Stomach smooth muscle (tissue), 2 donors: ENCODE results near the gene PNPLA5.

ENCODE experiments used
- H3K27ac ChIP-seq: one replicate; pipeline ENCODE4 v1.7.0; 2013; ENCODE audit warnings: mild to moderate bottlenecking, low read length, inconsistent platforms
- H3K27me3 ChIP-seq, 2 donors: one replicate each; pipeline ENCODE4 v1.7.0; 2013; ENCODE audit warnings: low read length in 2 of 2; ENCODE audit not compliant: insufficient read depth in 2 of 2, control insufficient read depth in 1 of 2
- H3K36me3 ChIP-seq, 2 donors: one replicate each; pipeline ENCODE4 v1.7.0; 2013; ENCODE audit warnings: low read length in 2 of 2; ENCODE audit not compliant: control insufficient read depth in 2 of 2, insufficient read depth in 2 of 2
- H3K4me1 ChIP-seq: one replicate; pipeline ENCODE4 v1.7.0; 2013; ENCODE audit warnings: low read length; ENCODE audit not compliant: control insufficient read depth, insufficient read depth
- H3K4me3 ChIP-seq, 2 donors: one replicate each; pipeline ENCODE4 v1.7.0; 2013; ENCODE audit warnings: low read length in 2 of 2
- H3K9ac ChIP-seq, 2 donors: one replicate each; pipeline ENCODE4 v1.7.0; 2013; ENCODE audit warnings: low read length in 2 of 2, mild to moderate bottlenecking in 1 of 2
- H3K9me3 ChIP-seq, 2 donors: one replicate each; pipeline ENCODE4 v1.7.0; 2013; ENCODE audit warnings: low read length in 2 of 2; ENCODE audit not compliant: control insufficient read depth in 2 of 2
- donor health status: healthy.
- donor health status: Pancreatic carcinoma.

Gene PNPLA5

DNA sequence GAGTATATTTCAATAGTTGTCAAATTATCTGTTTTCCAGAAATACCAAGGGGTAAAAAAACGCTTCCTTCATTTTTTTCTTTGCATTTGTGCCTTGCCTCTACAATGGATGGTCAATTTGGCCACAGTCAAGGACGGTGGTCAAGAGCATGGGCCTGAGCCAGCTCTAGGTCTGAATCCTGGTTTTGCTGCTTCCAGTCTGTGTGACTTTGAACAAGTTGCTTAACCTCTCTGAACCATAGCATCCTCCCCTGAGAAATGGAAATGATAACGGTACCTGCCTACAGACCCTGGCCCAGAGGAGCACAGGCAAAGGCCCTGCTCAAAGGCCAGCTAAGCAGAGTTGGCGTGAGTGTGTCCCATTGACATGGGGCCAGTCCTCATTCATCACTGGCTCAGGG is 3.1 kb downstream of the PNPLA5 start:
- peaks cover 9% of the 10 kb centered on the region for H3K4me1 ChIP-seq
- no peaks in the 10 kb centered on the region for H3K9me3 ChIP-seq
- H3K4me3 ChIP-seq = no peak overlapping the region
- no peaks in the 10 kb centered on the region for H3K36me3 ChIP-seq
- H3K27me3 ChIP-seq = peaks cover 44 to 59% of the 10 kb centered on the region in 2 donors
- no peak overlapping the region for H3K9ac ChIP-seq
- no peak overlapping the region for H3K27ac ChIP-seq

DNA sequence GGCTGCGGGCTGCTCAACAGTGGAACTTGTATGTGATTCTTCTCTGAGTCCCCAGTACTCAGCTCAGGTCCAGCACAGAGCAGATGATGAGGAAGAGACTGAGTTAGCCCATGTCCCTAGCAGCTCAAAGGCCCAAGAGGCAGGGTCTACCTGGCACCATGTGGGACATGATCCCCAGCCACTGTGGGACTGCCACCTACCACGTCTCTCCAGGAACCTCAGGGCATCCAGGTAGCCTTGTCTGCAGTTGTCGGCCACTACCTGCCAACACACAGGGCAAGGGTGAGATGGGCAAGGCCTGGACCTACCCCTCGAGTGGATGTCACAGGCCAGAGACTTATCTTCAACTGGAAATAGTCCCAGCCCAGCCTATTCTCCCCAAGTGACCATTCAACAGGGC is 4.4 kb downstream of the PNPLA5 start:
- no peak overlapping the region for H3K4me3 ChIP-seq
- H3K27me3 ChIP-seq = peaks cover 38 to 52% of the 10 kb centered on the region in 2 donors

DNA sequence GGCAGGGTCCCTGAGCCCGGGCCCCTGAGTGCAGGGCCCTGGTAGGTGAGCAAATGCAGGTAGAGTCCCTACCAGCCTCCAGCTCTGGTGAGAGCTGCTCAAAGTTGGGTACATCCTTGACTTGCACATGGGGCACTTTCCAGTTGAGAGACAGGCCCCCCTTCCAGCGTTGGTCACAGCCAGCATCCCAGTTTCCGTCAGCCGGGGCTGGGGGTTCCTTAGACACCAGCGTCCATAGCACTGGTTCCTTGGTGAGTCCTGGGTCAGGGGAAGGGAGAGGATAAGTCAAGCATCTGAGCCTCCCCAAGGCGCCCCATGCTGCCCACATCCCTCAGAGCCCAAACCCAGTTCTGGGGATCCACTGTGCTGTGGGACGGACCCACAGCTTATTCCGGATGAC is 5.6 kb downstream of the PNPLA5 start:
- Histone ChIP-seq H3K4me3 (no peak overlapping the region), H3K27me3 (peaks cover 30 to 43% of the 10 kb centered on the region in 2 donors), H3K9me3 (no peaks in the 10 kb centered on the region), H3K9ac (no peak overlapping the region), H3K4me1 (peaks cover under 1% of the 10 kb centered on the region), H3K27ac (no peak overlapping the region), H3K36me3 (no peaks in the 10 kb centered on the region)

More for the DNA sequence above, 4.4 kb downstream of the PNPLA5 start:
- H3K9me3 ChIP-seq = no peaks in the 10 kb centered on the region
- H3K36me3 ChIP-seq = no peaks in the 10 kb centered on the region
- no peak overlapping the region for H3K9ac ChIP-seq
- H3K27ac ChIP-seq = no peak overlapping the region
- peaks cover 9% of the 10 kb centered on the region for H3K4me1 ChIP-seq

DNA sequence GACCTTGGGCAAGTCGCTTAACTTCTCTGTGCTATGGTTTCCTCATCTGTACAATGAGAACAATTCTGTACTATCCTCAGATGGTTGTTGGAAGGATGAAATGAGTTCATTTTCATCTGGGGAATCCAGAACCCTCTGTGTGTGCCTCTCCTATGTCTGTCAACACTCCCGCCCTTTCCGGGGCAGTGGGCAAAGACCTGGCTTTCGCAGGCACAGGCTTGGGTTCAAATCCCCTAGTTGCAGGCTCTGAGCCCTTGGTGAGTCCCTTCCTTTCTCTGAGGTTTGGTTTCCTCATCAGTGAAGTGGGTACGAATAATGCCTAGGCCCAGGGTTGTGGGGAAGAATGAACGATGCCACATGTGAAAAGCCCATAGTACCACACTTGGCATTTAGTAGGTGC is 6.0 kb downstream of the PNPLA5 start:
- no peaks in the 10 kb centered on the region for H3K4me1 ChIP-seq
- peaks cover 25 to 41% of the 10 kb centered on the region in 2 donors for H3K27me3 ChIP-seq

DNA sequence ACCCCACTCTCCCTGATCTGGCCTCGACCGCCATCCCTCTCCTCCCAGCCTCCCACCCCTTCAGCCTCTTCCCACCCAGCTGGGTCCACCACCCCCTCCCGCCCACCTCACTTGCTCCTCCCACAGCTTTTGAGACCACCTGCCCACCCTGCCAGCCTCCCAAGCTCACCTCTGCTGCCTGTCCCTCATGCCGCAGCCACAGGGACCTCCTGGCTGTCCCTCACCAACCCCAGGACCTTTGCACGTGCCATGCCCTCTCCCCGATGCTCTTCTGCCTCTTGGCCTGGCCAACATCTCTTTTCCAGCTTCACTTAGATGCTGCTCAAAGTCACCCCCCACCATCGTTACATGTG is 6.5 kb downstream of the PNPLA5 start:
- H3K27ac ChIP-seq = no peak overlapping the region
- H3K4me1 ChIP-seq = no peaks in the 10 kb centered on the region
- H3K27me3 ChIP-seq = peaks cover 20 to 36% of the 10 kb centered on the region in 2 donors
- no peak overlapping the region for H3K9ac ChIP-seq
- no peaks in the 10 kb centered on the region for H3K9me3 ChIP-seq
- H3K36me3 ChIP-seq = no peaks in the 10 kb centered on the region
- H3K4me3 ChIP-seq = no peak overlapping the region

More for the DNA sequence above, 6.0 kb downstream of the PNPLA5 start:
- H3K4me3 ChIP-seq = no peak overlapping the region
- no peak overlapping the region for H3K9ac ChIP-seq
- no peaks in the 10 kb centered on the region for H3K9me3 ChIP-seq
- H3K27ac ChIP-seq = no peak overlapping the region
- H3K36me3 ChIP-seq = no peaks in the 10 kb centered on the region

DNA sequence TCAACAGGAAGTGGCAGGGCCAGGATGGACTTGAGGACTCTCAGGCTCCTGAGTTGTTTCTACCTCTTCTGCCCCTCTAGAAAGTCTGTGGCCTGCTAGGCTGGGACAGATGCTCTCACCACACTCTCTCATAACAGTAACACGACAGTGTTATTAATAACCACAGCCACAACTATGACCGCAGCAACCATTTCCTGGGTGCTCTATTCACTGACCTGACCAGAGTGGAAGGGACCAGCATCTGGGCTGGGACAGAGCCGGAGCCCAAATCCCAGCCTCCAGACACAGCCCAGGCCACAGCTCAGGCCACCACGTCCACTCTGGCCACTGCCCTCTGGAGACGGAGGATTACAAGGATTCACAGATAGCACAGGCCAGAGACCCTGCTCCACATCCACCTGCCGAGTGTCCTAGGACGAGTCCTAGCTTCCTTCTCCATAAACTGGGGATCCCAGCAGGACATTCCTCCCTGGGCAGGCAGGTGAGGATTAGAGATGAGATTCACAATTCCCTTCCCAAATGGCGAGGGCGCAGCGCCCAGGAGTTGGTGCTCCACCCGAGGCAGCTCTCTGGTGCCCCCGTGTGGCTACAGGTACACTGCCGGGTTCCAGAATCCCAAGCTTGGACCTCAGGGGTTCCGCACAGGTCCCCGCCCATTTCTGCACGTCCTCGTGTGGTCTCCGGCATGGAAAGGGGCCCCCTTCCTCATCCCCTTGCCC is 7.1 kb downstream of the PNPLA5 start:
- H3K9me3 ChIP-seq = no peaks in the 10 kb centered on the region

DNA sequence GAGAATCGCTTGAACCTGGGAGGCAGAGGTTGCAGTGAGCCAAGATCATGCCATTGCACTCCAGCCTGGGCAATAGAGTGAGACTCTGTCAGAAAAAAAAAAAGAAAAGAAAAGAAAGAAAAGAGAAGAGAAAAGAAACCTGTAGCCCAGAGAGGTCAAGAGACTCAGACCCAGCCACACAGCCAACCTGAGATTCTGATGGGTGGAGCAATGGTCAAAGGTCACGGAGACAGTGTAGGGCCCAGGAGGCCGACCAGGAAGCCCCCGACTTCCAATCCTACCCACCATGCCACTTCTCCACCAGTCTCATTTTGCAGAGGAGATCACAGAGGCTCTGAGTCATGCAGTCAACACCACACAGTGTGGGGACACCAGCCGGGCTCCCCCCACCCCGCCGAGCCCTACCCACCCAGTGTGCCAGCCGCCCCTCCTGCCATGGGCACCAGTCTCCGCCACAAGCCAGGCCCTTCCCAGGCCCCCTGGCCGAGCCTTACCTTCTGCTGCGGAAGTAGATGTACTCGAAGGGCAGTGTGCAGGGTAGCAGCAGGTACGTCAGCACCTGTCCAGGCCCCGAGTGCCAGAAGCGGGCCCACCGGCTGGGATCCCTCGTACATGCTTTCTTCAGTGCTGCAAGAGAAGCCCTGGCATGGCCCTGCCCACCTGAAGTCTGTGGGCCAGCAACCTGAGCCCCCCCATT is 7.9 kb downstream of the PNPLA5 start:
- no peak overlapping the region for H3K9ac ChIP-seq
- no peaks in the 10 kb centered on the region for H3K36me3 ChIP-seq
- peaks cover 6 to 22% of the 10 kb centered on the region in 2 donors for H3K27me3 ChIP-seq
- H3K4me3 ChIP-seq = no peak overlapping the region
- no peaks in the 10 kb centered on the region for H3K9me3 ChIP-seq
- H3K27ac ChIP-seq = no peak overlapping the region
- no peaks in the 10 kb centered on the region for H3K4me1 ChIP-seq

More for the DNA sequence above, 7.1 kb downstream of the PNPLA5 start:
- Histone ChIP-seq H3K27me3 (peaks cover 15 to 31% of the 10 kb centered on the region in 2 donors), H3K27ac (no peak overlapping the region), H3K4me3 (no peak overlapping the region), H3K9ac (no peak overlapping the region), H3K4me1 (no peaks in the 10 kb centered on the region), H3K36me3 (no peaks in the 10 kb centered on the region)

DNA sequence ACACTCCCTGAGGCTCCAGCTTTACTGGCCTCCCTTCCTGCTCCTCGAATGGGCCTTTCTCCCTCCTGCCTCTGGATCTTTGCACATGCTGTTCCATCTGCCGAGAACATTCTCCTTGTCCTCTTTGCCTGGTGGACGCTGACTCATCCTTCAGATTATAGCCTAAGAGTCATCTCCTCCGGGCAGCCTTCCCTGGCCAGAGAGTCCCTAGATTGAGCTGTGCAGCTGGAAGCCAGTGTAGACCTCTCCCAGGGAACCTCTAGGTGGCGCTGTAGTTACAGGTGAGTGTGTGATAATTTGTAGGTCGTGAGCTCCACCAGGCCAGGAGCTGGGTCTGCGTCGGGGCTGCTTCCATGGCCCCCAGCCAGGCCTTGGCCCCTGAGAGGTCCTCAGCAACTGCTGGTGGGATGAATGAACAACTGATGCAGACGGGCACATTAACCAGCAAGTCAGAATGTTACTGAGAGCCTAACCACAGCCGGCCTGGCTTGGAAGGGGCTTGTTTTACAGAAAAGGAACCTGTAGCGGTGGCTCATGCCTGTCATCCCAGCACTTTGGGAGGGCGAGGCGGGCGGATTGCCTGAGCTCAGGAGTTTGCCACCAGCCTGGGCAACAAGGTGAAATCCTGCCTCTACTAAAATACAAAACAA is 8.7 kb downstream of the PNPLA5 start:
- Histone ChIP-seq H3K4me1 (no peaks in the 10 kb centered on the region), H3K4me3 (no peak overlapping the region), H3K9me3 (no peaks in the 10 kb centered on the region), H3K9ac (no peak overlapping the region), H3K27ac (no peak overlapping the region), H3K36me3 (no peaks in the 10 kb centered on the region), H3K27me3 (peaks cover 5 to 23% of the 10 kb centered on the region in 2 donors)

DNA sequence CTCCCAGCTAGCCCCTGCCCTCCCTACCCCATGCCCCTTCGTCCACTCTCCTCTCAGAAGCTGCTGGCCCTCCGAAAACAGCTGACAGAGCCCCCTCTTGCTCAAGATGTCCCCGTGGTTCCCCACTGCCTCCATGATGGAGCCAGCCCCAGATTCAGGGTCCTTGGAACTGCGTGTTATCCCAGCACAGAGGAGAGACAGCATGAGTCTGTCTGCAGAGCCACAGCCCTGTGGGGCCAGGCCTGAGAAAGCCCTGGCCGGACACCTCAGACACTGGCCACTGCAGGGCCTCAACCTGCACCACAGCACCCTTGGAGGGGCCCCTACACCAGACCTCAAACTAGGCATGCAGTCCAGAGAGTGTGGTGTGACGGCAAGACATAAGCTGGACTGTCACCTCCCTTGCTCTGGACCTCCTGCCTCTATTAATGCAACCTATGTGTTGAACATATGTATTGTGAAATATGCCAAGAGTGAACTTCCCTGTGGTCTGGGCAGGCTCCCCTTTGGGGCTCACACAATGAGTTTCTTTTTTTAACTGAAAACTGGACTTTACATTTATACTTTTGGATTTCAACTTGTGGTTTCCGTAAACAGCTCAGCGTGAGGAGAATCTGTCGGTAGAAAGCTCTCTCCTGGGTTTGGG is 9.6 kb downstream of the PNPLA5 start:
- no peak overlapping the region for H3K9ac ChIP-seq
- H3K9me3 ChIP-seq = no peaks in the 10 kb centered on the region
- H3K27ac ChIP-seq = no peak overlapping the region
- H3K27me3 ChIP-seq = peaks cover 8 to 23% of the 10 kb centered on the region in 2 donors
- no peaks in the 10 kb centered on the region for H3K4me1 ChIP-seq
- no peaks in the 10 kb centered on the region for H3K36me3 ChIP-seq
- H3K4me3 ChIP-seq = no peak overlapping the region

DNA sequence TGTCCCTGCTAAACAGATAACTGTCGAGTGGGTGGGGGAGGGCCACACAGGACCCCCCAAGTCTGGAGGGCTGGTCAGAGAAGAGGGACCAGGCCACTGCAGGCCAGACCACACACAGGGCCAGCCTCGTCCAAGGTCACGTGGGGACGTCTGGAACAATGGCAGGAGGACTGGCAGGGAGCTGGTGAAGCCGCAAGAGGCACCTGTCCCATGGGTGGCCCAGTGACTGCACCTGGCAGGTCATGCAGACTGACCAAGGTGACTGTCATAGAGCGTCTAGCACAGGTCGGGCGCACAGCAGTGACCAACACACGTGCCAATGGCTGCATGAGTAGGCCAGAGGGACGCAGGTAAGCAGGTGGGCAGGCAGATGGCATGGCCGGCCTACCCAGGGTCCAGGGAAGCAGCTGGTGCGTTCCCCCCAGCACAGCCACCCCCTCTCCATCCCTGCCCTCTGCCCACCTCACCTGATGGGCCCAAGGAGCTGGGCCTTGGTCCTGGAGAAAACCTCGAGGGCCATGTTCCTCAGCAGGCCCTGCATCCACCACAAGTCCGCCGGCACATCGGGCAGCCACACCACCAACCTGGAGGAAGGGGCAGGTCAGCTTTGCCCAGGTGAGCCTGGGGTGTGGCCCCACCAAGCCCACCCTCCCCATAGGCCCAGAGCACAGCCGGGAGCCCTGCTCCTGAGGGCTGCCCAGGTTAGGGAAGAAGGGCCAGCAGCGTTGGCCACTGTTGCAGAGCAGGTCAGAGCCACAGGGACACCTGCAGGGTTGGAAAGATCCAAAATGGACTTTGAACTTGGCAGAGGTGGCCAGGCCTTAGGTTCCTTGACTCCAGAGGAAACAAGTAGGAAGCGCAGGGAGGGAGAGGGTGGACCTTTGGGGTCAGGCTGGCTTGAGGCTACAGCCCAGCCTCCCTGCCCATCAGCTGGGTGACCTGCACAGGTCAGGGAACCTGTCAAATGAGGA is 10.4 kb downstream of the PNPLA5 start:
- Histone ChIP-seq H3K4me3 (no peak overlapping the region), H3K9me3 (no peaks in the 10 kb centered on the region), H3K27me3 (peaks cover 8 to 20% of the 10 kb centered on the region in 2 donors), H3K4me1 (no peaks in the 10 kb centered on the region), H3K9ac (no peak overlapping the region), H3K36me3 (no peaks in the 10 kb centered on the region), H3K27ac (no peak overlapping the region)
